DOHH2 (cell line): ENCODE measurements around the gene SLC26A6.

Experiments used
- H3F3A ChIP-seq: fragments of 200-600 bp; sonication (generic), shearing (Covaris generic); 2 replicates; pipeline ENCODE4 v1.6.0; 2016; ENCODE audit warnings: antibody characterized with exemption, mild to moderate bottlenecking; ENCODE audit not compliant: control insufficient read depth, insufficient read depth
- H3K27ac ChIP-seq: fragments of 200-600 bp; sonication (generic); 2 replicates; pipeline ENCODE4 v1.5.1; 2014; ENCODE audit warnings: low read depth, mild to moderate bottlenecking, low read length, moderate library complexity
- H3K27me3 ChIP-seq: fragments of 200-600 bp; sonication (generic); 2 replicates; pipeline ENCODE4 v1.6.1; 2014; ENCODE audit warnings: mild to moderate bottlenecking, low read length, mixed read lengths; ENCODE audit not compliant: control insufficient read depth
- H3K36me3 ChIP-seq: fragments of 200-600 bp; sonication (generic); 2 replicates; pipeline ENCODE4 v1.6.1; 2014; ENCODE audit warnings: mild to moderate bottlenecking, low read length, moderate library complexity, mixed read lengths; ENCODE audit not compliant: control insufficient read depth
- H3K4me1 ChIP-seq: fragments of 200-600 bp; sonication (generic); 2 replicates; pipeline ENCODE4 v1.6.1; 2014; ENCODE audit warnings: mild to moderate bottlenecking, low read length, mixed read lengths; ENCODE audit not compliant: control insufficient read depth
- H3K4me2 ChIP-seq: fragments of 200-600 bp; sonication (generic); 2 replicates; pipeline ENCODE4 v1.6.0; 2014; ENCODE audit warnings: mild to moderate bottlenecking, low read length, moderate library complexity
- H3K4me3 ChIP-seq: fragments of 200-600 bp; sonication (generic); 2 replicates; pipeline ENCODE4 v1.5.1; 2014; ENCODE audit warnings: mild to moderate bottlenecking, low read length, mixed read lengths
- H3K79me2 ChIP-seq: fragments of 200-600 bp; sonication (generic); 2 replicates; pipeline ENCODE4 v1.6.1; 2014; ENCODE audit warnings: mild to moderate bottlenecking, low read length, mixed read lengths; ENCODE audit not compliant: control insufficient read depth
- H3K9me2 ChIP-seq: fragments of 200-600 bp; sonication (generic); replicated peaks from 2 replicates; pipeline ENCODE4 v1.6.1; 2014; ENCODE audit warnings: mild to moderate bottlenecking, low read length, mixed read lengths; ENCODE audit not compliant: control insufficient read depth
- H3K9me3 ChIP-seq: fragments of 200-600 bp; sonication (generic); 2 replicates; pipeline ENCODE4 v1.6.1; 2014; ENCODE audit warnings: antibody characterized with exemption, low read length, mixed read lengths; ENCODE audit not compliant: control insufficient read depth, insufficient read depth
- H4K20me1 ChIP-seq: fragments of 200-600 bp; sonication (generic); 2 replicates; pipeline ENCODE4 v1.6.0; 2014; ENCODE audit warnings: low read depth, mild to moderate bottlenecking, antibody characterized with exemption, low read length, moderate library complexity; ENCODE audit not compliant: control insufficient read depth, insufficient read depth
- CTCF ChIP-seq: fragments of 200-600 bp; sonication (generic); IDR thresholded peaks from one replicate; pipeline ENCODE4 v1.5.1; 2014; ENCODE audit warnings: antibody characterized with exemption, mild to moderate bottlenecking, low read depth, low read length; ENCODE audit not compliant: poor library complexity, severe bottlenecking
- EZH2phosphoT487 ChIP-seq: fragments of 200-600 bp; sonication (generic); IDR thresholded peaks from 2 replicates; pipeline ENCODE4 v1.6.1; 2017; ENCODE audit warnings: borderline replicate concordance, mild to moderate bottlenecking, antibody characterized with exemption, low read length, moderate library complexity, mixed read lengths

SLC26A6 gene

GRCh38 chr3:48595526-48596121 lies 39.6 kb downstream of the SLC26A6 start:
- Histone ChIP-seq H3K79me2 (no peaks in the 10 kb centered on the region), H3K36me3 (peaks cover 29% of the 10 kb centered on the region), H3K9me2 (no peaks in the 10 kb centered on the region), H3K4me2 (no peak overlapping the region), H3F3A (peaks cover 2% of the 10 kb centered on the region; the same call in 1 of the 2 replicates), H3K27me3 (no peaks in the 10 kb centered on the region), H3K4me1 (no peaks in the 10 kb centered on the region), H3K27ac (no peak overlapping the region), H3K9me3 (no peaks in the 10 kb centered on the region), H3K4me3 (no peak overlapping the region), H4K20me1 (peaks cover 6% of the 10 kb centered on the region; the same call in 1 of the 2 replicates)
- TF ChIP-seq EZH2phosphoT487 = no peak
- TF ChIP-seq CTCF = no peak

GRCh38 chr3:48595075-48595525 lies 40.2 kb downstream of the SLC26A6 start, which contains the start of gene COL7A1:
Gene COL7A1, minus strand, starts transcription at chr3:48595329. Its CDS starts 170 bp downstream, at chr3:48595159.
- no peak within 1 kb of the TSS for H3K4me3 ChIP-seq
- H3K36me3 ChIP-seq = peaks cover 24% of the 10 kb centered on the region
- no peaks in the 10 kb centered on the region for H3K9me2 ChIP-seq
- no peaks in the 10 kb centered on the region for H3K9me3 ChIP-seq
- H3K4me1 ChIP-seq = no peaks in the 10 kb centered on the region
- H3F3A ChIP-seq = peaks cover 2% of the 10 kb centered on the region; the same call in 1 of the 2 replicates
- peaks cover 6% of the 10 kb centered on the region; the same call in 1 of the 2 replicates for H4K20me1 ChIP-seq
- TF ChIP-seq CTCF (no peak), EZH2phosphoT487 (no peak)
- peaks cover 2% of the 10 kb centered on the region; the same call in 1 of the 2 replicates for H3K27me3 ChIP-seq
- H3K27ac ChIP-seq = no peak within 1 kb of the TSS
- no peak within 1 kb of the TSS for H3K4me2 ChIP-seq
- H3K79me2 ChIP-seq = no peaks in the 10 kb centered on the region

- H3K4me3 ChIP-seq = no peak overlapping the region
- peaks cover 6% of the 10 kb centered on the region; the same call in 1 of the 2 replicates for H4K20me1 ChIP-seq
These were observed 40.7 kb downstream of the SLC26A6 start for GRCh38 chr3:48594417-48595049.

More at GRCh38 chr3:48594417-48595049, 40.7 kb downstream of the SLC26A6 start:
- H3K79me2 ChIP-seq = no peaks in the 10 kb centered on the region
- no peaks in the 10 kb centered on the region for H3K4me1 ChIP-seq
- TF ChIP-seq EZH2phosphoT487 (no peak), CTCF (no peak)
- H3K9me2 ChIP-seq = no peaks in the 10 kb centered on the region
- H3K4me2 ChIP-seq = no peak overlapping the region
- H3K36me3 ChIP-seq = peaks cover 18% of the 10 kb centered on the region
- peaks cover 2% of the 10 kb centered on the region; the same call in 1 of the 2 replicates for H3K27me3 ChIP-seq
- no peaks in the 10 kb centered on the region for H3K9me3 ChIP-seq
- peaks cover 2% of the 10 kb centered on the region; the same call in 1 of the 2 replicates for H3F3A ChIP-seq
- no peak overlapping the region for H3K27ac ChIP-seq
